HG02588 (cell line): ENCODE results near the gene NREP.
"Not testable (repeated sequence)": the region's sequence is repeated elsewhere in the genome, so short reads cannot be mapped to it uniquely, and the experiment has no call there.

Experiments used
- ATAC-seq: cut with Tn5 transposase; IDR thresholded peaks from one replicate; pipeline ENCODE4 v1.9.1; 2021; ENCODE audit warnings: mild to moderate bottlenecking, moderate library complexity; ENCODE audit not compliant: unreplicated experiment

Gene NREP

GRCh38 chr5:111741278-111741677, 15.7 kb downstream of the NREP start:
- no peak for ATAC-seq

DNA sequence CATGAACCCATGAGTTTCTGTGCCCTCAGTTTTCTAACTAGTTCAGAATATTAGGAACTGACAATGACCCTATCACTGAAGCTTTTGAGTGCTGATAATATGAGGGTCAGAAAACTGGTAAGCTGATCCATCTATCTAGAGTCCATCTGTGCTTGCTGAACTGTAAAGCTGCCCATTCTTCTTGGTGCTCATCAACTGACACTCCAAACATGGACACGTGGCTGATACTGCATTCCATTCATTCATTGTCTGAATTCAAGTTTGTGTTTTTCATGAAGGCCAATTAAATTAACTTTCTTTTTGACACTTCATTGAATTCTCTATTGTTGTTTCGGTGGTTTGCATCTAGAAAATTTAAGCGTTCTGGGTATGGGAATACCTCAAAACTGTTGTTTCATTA, 17.6 kb downstream of the NREP start:
- no peak for ATAC-seq

- no peak for ATAC-seq
Measured at GRCh38 chr5:111738118-111738517, 18.9 kb downstream of the NREP start.

- ATAC-seq = no peak
Measured at GRCh38 chr5:111737716-111738115, 19.3 kb downstream of the NREP start.

DNA sequence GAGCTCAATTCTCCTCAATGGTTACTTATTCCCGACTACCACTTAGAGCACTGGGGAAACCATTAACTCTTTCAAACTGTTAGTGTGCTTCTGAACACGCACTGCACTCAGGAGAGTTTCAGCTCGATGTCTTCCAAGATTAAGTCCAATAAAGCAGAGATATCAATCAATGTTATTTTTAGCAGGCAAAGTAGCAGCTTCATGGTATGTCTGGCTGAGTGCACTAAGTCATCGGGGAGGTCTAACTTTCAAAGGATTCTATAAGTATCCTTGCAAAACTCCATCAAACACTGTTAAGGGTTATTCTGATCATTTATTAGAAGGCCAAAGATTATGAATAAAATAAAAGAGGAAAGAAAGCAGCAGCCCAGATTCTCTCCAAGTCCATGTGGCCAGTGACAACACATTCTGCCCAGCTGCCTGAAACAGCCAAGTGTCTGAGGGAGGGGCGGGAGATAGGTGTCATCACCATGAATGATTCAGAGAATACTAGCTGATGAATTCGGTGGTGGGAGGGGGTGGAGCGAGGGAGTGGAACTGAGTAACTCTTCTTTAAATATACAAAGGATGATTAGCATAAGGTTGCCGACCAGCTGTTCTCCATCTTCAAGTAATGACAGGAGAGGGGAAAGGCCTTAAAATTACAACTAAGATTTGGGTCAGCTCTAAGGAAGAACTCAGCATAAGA, 21.3 kb downstream of the NREP start:
- ATAC-seq = no peak

- no peak for ATAC-seq
Measured at GRCh38 chr5:111734597-111734996, 22.4 kb downstream of the NREP start.

DNA sequence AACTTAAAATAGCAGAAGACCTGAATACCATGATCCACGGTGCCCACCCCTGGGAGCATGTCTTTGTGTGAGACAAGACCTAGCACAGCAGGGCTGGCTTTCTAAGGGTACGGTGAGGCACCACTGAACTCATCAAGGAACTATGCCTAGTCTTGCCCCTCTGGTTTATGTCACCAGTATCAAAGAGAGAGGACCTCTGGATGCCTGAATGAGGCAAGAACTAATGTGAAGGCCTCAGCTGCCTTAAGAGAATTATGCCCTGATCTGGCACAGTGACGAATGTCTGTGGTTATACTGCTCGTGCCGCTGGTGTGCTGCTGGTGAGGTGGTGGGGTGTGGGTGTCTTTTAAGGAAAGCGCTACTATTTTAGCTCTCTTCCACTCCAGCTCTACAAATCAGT, 23.0 kb downstream of the NREP start:
- no peak for ATAC-seq

GRCh38 chr5:111733571-111733970, 23.4 kb downstream of the NREP start:
- no peak for ATAC-seq

DNA sequence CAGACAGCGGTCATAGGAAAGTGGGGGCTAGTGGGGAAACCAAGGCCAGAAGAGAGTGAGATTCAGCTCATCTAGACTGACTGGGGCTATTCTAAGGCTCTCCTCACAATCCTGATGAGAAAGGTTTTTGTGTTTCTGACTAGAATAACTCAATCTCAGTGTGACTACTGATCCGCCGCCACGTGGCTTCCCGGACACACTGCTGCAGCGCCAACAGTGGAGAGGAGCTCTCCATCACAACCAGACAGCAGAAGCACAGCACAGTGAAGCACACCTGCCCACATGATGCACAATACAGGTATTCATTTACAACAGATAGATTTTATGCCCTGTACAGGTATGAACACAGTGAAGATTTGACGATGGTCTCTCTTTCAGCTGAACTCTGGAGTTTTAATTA, 25.4 kb downstream of the NREP start:
- no peak for ATAC-seq

DNA sequence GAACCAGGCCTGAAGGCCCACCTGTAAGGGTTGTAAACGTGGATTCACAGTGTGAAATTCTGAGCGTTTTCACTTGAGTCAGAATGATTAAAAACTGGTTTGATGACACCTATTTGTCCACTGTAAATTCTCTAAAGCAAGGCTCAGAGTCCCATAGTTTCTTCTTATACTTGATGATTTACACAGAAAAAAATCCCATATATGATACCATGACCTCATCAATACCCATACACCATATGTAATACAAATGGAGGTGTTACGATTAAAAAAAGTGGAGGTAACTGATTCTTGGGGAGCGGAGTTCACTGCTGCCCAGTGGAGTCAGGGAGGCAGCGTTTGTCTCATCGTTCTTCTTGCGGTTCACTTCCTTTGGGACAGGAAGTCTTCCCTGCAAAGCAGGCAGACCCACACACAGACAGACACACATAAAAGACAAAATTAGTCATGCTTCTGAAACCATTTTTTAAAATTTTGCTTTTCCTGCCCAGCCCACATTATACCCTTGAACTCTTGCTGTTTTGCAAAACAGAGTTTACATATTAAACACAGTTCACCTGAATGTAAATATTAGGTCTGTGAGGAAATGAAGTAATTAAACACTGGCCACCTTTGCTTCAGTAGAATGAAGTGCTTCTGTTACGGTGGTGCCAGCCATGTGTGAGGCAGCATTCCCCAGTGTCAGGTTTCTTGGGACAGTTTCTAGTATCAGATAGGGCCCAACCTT, 26.2 kb downstream of the NREP start:
- ATAC-seq = no peak

DNA sequence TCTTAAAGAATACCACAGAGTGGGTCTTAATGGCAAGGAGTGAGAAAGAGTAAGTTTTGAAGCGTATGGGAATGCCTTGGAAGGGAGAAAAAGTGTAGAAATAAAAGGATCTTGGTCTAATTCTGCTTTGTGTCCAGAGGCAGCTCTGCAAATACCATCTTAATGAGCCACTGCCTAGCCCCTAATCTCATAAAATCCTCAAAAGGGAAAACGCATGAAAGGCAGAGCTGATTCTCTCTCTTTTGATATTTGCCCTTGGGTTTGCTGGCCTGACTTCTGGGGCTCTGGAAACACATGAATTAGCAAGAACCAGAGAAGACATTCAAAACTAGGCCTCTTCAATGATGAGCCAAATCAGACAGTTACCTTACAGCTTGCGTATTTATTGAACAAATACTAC, 28.1 kb downstream of the NREP start:
- no peak for ATAC-seq

DNA sequence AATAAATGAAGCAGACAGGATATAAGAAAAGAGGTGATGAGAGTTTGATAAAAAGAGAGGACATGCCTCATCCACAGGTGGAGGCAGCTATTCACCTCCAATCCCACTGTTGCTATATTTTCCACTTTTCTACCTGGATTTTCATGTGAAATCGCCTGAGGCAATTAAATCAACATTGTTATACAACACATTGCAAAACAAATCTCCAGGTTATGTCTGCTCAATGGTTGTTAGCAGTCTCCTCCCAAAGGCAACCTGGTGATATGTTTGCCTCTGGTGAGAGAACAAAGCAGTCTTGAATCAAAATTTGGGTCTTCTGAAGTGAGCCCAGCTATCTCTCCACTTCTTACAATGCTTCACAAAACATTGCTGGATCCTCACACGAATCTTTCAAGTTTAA, 30.0 kb downstream of the NREP start:
- no peak for ATAC-seq

DNA sequence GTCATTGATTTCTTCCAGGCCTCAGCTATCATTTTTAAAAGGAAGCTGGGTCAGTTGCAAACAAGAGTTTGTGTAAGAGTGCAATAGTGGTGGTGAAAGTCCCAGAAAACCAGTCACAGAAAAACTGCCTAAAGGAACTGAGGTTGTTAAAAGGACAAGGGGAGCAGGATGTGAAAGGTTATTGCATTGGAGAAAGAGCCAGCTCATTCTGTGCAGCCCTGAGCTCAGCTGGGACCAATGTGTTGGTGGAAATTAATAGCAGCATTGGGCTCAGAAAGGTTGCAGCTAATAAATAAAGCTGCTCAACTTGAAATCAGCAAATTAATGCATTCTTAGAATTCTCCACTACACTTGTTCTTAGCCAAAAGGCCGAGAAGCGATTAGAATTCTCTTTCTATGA, 34.9 kb downstream of the NREP start:
- ATAC-seq = no peak

- ATAC-seq = no peak
Measured at GRCh38 chr5:111720333-111720890, 36.6 kb downstream of the NREP start.

GRCh38 chr5:111719773-111720172, 37.2 kb downstream of the NREP start:
- no peak for ATAC-seq

DNA sequence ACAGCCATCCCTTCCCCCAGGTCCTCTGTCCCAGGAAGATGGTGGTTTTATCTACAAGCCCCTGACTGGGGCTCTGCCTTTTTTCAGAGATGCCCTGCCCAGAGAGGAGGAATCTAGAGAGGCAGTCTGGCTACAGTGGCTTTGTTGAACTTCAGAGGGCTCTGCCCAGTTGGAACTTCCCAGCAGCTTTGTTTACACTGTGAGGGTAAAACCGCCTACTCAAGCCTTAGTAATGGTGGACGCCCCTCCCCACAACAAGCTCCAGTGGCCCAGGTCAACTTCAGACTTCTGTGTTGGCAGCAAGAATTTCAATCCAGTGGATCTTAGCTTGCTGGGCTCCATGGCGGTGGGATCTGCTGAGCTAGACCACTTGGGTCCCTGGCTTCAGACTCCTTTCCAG, 40.2 kb downstream of the NREP start:
- ATAC-seq = not testable (repeated sequence)

DNA sequence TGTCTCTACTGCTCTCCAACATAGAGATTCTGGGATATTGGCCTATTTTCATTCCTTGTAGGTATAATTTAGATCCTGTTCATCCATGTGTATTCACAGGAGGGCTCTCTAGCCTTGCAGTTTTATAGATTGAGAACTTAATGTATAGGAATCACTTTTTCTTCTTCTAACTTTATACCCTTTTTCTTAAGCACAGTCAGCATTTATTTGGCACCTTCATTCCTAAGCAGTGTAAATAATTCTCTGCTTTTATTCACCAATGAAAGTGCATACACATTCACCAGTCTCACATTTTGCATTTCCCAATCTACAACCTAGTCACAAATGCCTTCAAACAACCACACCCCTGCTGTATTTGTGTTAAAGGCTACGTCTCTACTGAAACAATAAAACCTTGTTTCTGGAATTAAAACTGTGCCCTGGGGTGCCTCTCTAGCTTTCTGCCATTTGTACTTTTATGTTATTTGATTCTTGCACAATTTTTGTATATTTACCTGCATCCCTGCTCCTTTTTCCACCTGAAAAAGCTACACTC, 49.3 kb downstream of the NREP start:
- no peak for ATAC-seq

- no peak for ATAC-seq
Measured at GRCh38 chr5:111706345-111706744, 50.6 kb downstream of the NREP start.

GRCh38 chr5:111704452-111705085, 52.4 kb downstream of the NREP start:
- no peak for ATAC-seq

DNA sequence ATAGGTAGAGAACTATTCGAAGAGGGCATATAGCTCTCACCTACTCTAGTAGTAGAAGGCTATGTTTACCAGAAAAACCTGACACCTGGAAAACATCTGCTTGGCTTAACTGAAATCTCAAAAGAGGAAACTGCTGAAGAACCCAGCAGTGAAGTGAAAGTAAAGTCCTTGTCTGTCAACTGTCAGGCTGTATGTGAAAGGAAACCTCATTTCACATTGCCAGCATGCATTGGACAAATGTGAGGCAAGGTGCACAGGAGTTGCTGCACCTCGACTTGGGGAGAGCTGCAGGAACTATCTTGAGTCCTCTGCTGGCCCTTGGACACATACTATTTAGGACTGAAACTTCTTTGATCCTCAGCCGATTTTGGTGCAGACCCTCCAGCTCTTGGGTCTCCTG, 53.3 kb downstream of the NREP start:
- peak; percentile 98 for ATAC-seq

DNA sequence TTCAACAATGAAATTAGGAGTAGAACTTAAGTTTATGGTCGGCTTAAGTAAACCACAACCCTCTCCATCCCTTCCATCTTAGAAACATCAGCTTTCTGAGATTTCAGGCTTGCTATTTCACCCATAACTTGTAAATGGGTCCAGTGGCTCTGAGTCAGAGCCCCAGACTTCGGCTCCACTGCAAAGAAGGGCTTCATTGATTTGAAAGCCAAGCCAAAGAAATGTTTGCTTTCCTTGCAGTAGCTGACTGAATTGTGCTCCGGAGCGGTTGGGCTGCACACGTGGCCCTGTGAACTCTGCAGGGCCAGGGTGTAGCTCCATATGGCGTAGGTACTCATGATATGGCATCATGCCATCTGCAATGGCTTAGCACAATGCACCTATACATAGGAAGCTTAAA, 57.0 kb downstream of the NREP start:
- ATAC-seq = no peak

GRCh38 chr5:111699324-111699723, 57.7 kb downstream of the NREP start:
- ATAC-seq = no peak
